AG10803 (cell line): ENCODE data around the gene FAM20B.

Experiments
- DNase-seq: peaks from one replicate; pipeline ENCODE4 v3.0.0; 2010; ENCODE audit warnings: low read depth
- H3K4me3 ChIP-seq: 2 replicates; pipeline ENCODE4 v1.5.1; 2011; ENCODE audit warnings: mild to moderate bottlenecking, low read length, control low read depth
- TF ChIP-seq, protein P1 (sequence below): conservative IDR thresholded peaks from 2 replicates; pipeline ENCODE4 v1.5.1; 2011; ENCODE audit warnings: mild to moderate bottlenecking, low read length, control low read depth, inconsistent platforms

FAM20B gene

DNA sequence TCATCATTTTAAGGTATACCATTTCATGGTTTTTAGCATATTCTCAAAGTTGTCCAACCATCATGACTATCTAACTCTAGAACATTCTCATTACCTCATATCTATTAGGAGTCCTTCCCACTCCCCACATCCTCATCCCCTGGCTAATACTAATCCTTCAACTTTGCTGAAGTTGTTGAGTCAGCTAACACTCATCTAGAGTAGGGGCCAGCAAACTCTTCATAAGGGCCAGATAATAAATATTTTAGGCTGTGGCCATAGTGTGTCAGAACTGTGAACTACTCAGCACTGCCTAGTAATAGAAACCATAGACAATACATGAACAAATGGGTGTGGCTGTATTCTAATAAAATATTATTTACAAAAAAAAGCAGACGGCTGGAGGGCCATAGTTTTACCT lies 99.2 kb downstream of the FAM20B start:
- peak; percentile 47 for DNase-seq
- H3K4me3 ChIP-seq, result no peak overlapping the region
- TF ChIP-seq, protein P1, sequence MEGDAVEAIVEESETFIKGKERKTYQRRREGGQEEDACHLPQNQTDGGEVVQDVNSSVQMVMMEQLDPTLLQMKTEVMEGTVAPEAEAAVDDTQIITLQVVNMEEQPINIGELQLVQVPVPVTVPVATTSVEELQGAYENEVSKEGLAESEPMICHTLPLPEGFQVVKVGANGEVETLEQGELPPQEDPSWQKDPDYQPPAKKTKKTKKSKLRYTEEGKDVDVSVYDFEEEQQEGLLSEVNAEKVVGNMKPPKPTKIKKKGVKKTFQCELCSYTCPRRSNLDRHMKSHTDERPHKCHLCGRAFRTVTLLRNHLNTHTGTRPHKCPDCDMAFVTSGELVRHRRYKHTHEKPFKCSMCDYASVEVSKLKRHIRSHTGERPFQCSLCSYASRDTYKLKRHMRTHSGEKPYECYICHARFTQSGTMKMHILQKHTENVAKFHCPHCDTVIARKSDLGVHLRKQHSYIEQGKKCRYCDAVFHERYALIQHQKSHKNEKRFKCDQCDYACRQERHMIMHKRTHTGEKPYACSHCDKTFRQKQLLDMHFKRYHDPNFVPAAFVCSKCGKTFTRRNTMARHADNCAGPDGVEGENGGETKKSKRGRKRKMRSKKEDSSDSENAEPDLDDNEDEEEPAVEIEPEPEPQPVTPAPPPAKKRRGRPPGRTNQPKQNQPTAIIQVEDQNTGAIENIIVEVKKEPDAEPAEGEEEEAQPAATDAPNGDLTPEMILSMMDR, result no peak
